ENCODE data around the gene EPHA2.

The EPHA2 gene

DNA sequence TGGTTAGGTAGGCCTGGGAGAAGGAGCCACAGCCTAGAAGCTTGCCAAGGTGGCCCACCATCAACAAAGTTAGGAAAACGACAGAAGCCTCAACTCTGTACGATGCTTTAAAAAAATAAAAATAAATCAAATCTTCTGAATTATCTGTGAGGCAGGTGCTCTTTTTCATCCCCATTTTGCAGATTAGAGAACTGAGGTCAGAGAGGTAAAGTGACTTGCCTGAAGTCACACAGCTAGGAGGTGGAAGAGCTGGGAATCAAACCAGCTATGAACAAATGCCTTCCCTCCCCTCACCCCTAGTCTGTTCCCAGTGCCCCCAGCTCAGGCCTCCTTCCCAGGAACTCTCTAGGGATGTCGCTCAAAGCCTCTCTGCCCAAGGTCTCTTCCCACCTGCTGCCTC lies 30.4 kb downstream of the EPHA2 start:
- no peak for ATAC-seq
- no peak for TF ChIP-seq GLIS3 (CRISPR knock-in tag; IDR thresholded peaks at IDR 0.05)
- TF ChIP-seq TOX (CRISPR knock-in tag; IDR thresholded peaks at IDR 0.05; ENCODE audit: borderline replicate concordance) = no peak
- no peak for TF ChIP-seq RARB (CRISPR knock-in tag; IDR thresholded peaks at IDR 0.05)
- no peak for TF ChIP-seq ZFP3 (CRISPR knock-in tag; IDR thresholded peaks at IDR 0.05)
- TF ChIP-seq OSR1 (CRISPR knock-in tag; IDR thresholded peaks at IDR 0.05) = no peak
- no peak for TF ChIP-seq CSDC2 (CRISPR knock-in tag; IDR thresholded peaks at IDR 0.05)
- no peak for TF ChIP-seq PPARA (CRISPR knock-in tag; IDR thresholded peaks at IDR 0.05; ENCODE audit: borderline replicate concordance)
- no peak for TF ChIP-seq ZNF565 (CRISPR knock-in tag; conservative IDR thresholded peaks at IDR 0.05; ENCODE audit: low read depth)

GRCh38 chr1:16125088-16125470 lies 30.8 kb downstream of the EPHA2 start:
- TF ChIP-seq PATZ1 (CRISPR knock-in tag; IDR thresholded peaks at IDR 0.05; ENCODE audit: borderline replicate concordance) = no peak
- TF ChIP-seq SNAI2 (CRISPR knock-in tag; IDR thresholded peaks at IDR 0.05) = no peak
- TF ChIP-seq TOX (CRISPR knock-in tag; IDR thresholded peaks at IDR 0.05; ENCODE audit: borderline replicate concordance) = no peak
- no peak for TF ChIP-seq CSDC2 (CRISPR knock-in tag; IDR thresholded peaks at IDR 0.05)
- no peak for TF ChIP-seq TCF4 (CRISPR knock-in tag; IDR thresholded peaks at IDR 0.05; ENCODE audit: borderline replicate concordance)
- TF ChIP-seq, protein P1, sequence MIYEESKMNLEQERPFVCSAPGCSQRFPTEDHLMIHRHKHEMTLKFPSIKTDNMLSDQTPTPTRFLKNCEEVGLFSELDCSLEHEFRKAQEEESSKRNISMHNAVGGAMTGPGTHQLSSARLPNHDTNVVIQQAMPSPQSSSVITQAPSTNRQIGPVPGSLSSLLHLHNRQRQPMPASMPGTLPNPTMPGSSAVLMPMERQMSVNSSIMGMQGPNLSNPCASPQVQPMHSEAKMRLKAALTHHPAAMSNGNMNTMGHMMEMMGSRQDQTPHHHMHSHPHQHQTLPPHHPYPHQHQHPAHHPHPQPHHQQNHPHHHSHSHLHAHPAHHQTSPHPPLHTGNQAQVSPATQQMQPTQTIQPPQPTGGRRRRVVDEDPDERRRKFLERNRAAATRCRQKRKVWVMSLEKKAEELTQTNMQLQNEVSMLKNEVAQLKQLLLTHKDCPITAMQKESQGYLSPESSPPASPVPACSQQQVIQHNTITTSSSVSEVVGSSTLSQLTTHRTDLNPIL (CRISPR knock-in tag; IDR thresholded peaks at IDR 0.05; ENCODE audit: low read depth) = no peak
- no peak for TF ChIP-seq ZFP30 (CRISPR knock-in tag; IDR thresholded peaks at IDR 0.05)
- TF ChIP-seq GLIS3 (CRISPR knock-in tag; IDR thresholded peaks at IDR 0.05) = no peak
- no peak for TF ChIP-seq OSR1 (CRISPR knock-in tag; IDR thresholded peaks at IDR 0.05)
- TF ChIP-seq ISL1 (CRISPR knock-in tag; IDR thresholded peaks at IDR 0.05) = no peak
- TF ChIP-seq ZNF70 (CRISPR knock-in tag; IDR thresholded peaks at IDR 0.05) = no peak
- TF ChIP-seq PPARA (CRISPR knock-in tag; IDR thresholded peaks at IDR 0.05; ENCODE audit: borderline replicate concordance) = no peak
- no peak for TF ChIP-seq ARNTL (CRISPR knock-in tag; IDR thresholded peaks at IDR 0.05; ENCODE audit: borderline replicate concordance, low read depth)
- no peak for TF ChIP-seq ZFP3 (CRISPR knock-in tag; IDR thresholded peaks at IDR 0.05)
- no peak for TF ChIP-seq POU6F1 (CRISPR knock-in tag; IDR thresholded peaks at IDR 0.05; ENCODE audit: borderline replicate concordance, low read depth)
- no peak for TF ChIP-seq ZC3H10 (CRISPR knock-in tag; IDR thresholded peaks at IDR 0.05)
- no peak for TF ChIP-seq BACH2 (CRISPR knock-in tag; IDR thresholded peaks at IDR 0.05; ENCODE audit: borderline replicate concordance)
- ATAC-seq = no peak

- ATAC-seq = no peak
- TF ChIP-seq ARNTL (CRISPR knock-in tag; IDR thresholded peaks at IDR 0.05; ENCODE audit: borderline replicate concordance, low read depth) (no peak), CSRNP3 (CRISPR knock-in tag; IDR thresholded peaks at IDR 0.05) (no peak), TSHZ2 (CRISPR knock-in tag; IDR thresholded peaks at IDR 0.05) (no peak), ZFP3 (CRISPR knock-in tag; IDR thresholded peaks at IDR 0.05) (no peak), ZNF8 (CRISPR knock-in tag; IDR thresholded peaks at IDR 0.05) (no peak), RARB (CRISPR knock-in tag; IDR thresholded peaks at IDR 0.05) (no peak), ZNF565 (CRISPR knock-in tag; conservative IDR thresholded peaks at IDR 0.05; ENCODE audit: low read depth) (no peak), BACH2 (CRISPR knock-in tag; IDR thresholded peaks at IDR 0.05; ENCODE audit: borderline replicate concordance) (no peak)
These were observed 31.3 kb downstream of the EPHA2 start for GRCh38 chr1:16124377-16125087.

Data from SK-N-SH treated with all-trans-retinoic acid at 6 μM for 48 hours (cell line).